ENCODE measurements around the gene B3GALT5.
"Not testable (repeated sequence)": the region's sequence is repeated elsewhere in the genome, so short reads cannot be mapped to it uniquely, and the experiment has no call there.

Gene B3GALT5, protein sequence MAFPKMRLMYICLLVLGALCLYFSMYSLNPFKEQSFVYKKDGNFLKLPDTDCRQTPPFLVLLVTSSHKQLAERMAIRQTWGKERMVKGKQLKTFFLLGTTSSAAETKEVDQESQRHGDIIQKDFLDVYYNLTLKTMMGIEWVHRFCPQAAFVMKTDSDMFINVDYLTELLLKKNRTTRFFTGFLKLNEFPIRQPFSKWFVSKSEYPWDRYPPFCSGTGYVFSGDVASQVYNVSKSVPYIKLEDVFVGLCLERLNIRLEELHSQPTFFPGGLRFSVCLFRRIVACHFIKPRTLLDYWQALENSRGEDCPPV

GRCh38 chr21:39612233-39613040, at the start of gene B3GALT5:
Gene B3GALT5 (plus strand): TSS chr21:39612940. CDS start chr21:39660560, 47,620 bp downstream.
- no peak for DNase-seq

DNA sequence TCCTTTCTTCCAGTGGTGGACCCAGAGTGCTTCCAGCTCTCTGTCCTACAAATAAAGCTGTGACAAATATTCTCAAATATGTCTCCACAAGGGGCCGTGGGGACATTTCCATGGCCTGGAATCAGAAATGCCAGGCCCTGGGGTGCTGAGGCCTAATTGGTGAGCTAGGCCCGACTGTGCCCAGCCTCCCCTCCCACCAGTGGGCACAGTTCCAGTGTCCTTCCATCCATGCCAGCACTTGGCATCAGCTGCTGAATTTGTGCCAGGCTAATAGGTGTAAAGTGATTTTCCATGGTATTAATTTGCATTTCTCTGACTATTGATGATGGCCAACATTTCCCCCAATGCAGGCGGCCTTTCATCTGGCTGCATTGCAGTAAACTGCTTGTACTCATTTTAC, 48.5 kb upstream of the B3GALT5 start:
- DNase-seq, result no peak

- no peak for DNase-seq
These were observed 45.4 kb upstream of the B3GALT5 start for GRCh38 chr21:39567180-39567972.

- DNase-seq, result no peak
These were observed 44.4 kb upstream of the B3GALT5 start for GRCh38 chr21:39568361-39568760.

DNA sequence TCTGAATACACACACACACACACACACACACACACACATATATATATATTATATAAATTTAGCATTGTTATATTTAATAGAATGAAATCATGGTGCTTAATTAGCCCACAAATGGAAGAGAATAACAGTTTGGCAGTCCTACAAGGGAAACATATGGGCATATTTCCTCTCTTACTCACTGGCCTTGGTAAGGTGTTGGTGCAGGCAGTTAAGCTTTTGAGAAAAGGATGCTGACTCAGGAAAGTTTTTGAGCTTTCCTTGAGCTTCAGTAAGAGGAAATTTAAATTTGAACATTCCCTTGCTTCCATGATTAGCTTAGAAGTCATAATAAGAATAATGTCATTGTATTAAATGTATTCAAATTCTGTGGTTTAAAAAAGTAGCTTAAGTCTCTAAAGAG, 37.0 kb upstream of the B3GALT5 start:
- DNase-seq, result no peak

- DNase-seq, result no peak
These were observed 36.1 kb upstream of the B3GALT5 start for GRCh38 chr21:39576518-39577128.

DNA sequence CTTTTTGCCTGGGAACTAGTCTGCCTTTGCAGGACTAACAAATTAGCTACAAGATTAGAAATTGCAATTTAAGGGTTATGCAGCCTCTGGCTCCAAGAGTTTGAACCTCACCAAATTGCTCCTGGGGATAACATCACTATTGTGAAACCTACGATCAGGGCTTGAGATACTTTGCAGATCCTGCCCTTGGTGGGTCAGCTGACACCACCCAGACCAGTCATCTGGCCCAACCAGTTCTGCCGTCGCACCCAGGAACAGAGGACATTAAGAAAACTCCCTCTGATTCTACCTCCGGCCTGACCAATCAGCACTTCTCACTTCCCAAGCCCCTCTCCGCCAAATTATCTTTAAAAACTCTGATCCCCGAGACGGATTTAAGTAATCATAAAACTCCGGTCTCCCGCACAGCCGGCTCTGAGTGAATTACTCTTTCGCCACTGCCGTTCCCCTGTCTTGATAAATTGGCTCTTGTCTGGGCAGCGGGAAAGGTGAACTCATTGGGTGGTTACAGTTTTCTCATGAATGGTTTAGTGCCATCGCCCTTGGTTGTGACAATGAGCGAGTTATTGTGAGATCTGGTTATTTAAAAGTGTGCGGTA, 32.9 kb upstream of the B3GALT5 start:
- no peak for DNase-seq

GRCh38 chr21:39580744-39581143, 32.0 kb upstream of the B3GALT5 start:
- DNase-seq, result no peak

- no peak for DNase-seq
These were observed 31.3 kb upstream of the B3GALT5 start for GRCh38 chr21:39581414-39581813.

- no peak for DNase-seq
These were observed 30.0 kb upstream of the B3GALT5 start for GRCh38 chr21:39582749-39583148.

DNA sequence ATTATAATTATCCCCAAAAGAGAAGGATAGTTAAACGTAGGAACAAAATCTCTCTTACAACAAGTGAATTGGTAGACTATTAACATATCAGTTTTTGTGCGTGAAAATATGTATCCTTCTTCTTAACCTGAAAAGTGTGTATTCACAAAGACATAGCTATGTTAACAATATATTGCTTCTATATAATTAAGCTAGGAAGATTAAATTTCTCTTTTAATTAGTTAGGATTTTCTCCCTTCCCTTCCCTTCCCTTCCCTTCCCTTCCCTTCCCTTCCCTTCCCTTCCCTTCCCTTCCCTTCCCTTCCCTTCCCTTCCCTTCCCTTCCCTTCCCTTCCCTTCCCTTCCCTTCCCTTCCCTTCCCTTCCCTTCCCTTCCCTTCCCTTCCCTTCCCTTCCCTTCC, 29.2 kb upstream of the B3GALT5 start:
- not testable (repeated sequence) for DNase-seq

DNA sequence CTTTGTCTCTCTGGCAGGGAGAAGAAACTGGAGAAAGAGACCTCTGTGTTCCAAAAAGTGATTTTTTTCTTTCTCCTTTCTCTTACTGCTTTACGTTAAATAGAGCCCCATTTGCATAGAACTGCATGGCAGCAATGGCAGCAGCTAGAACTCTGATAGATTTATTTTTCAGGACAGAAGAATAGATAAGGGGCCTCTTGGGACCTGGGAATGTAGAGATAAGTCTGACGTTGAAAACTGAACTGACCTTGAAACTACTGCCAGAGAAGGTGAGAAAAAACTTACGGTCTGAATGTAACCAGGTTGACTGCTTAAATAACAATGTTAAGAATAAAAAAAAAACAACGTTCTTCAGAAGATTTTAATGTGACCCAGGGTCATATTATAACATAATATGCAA, 25.4 kb upstream of the B3GALT5 start:
- DNase-seq, result no peak

DNA sequence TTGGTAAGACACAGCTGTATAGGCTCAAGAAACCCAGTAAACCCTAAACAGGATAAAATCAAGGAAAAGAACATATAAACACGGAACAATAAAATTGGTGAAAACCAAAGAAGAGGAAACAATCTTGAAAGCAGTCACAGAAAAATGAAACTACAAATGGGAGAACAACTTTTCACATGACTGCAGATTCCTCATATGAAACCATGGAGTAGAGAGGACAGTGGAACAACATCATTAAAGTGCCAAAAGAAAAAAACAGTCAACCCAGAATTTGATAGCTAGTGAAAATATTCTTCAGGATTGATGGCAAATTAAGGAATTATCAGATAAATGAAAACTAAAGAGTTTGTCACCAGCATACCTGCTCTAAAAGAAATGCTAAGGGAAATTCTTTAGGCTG, 23.9 kb upstream of the B3GALT5 start:
- DNase-seq, result no peak

GRCh38 chr21:39593522-39593921, 19.2 kb upstream of the B3GALT5 start:
- no peak for DNase-seq

- DNase-seq, result no peak
These were observed 17.3 kb upstream of the B3GALT5 start for GRCh38 chr21:39595465-39595864.

DNA sequence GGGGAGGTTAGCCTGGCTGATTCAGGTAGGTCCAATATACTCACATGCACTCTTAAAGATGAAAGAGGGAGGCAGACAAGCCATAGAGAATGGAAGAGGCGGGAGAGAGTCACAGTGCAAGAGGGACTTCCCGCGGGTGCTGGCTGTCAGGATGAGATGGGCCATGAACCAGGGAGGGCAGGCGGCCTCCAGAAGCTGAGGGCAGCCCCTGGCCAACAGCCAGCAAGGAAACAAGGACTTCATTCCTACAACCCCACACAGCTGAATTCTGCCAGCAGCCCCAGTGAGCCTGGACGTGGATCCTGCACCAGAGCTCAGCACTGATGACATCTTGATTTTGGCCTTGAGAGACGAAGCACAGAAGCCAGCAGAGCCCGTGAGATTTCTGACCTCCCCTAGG, 15.1 kb upstream of the B3GALT5 start:
- DNase-seq, result no peak

DNA sequence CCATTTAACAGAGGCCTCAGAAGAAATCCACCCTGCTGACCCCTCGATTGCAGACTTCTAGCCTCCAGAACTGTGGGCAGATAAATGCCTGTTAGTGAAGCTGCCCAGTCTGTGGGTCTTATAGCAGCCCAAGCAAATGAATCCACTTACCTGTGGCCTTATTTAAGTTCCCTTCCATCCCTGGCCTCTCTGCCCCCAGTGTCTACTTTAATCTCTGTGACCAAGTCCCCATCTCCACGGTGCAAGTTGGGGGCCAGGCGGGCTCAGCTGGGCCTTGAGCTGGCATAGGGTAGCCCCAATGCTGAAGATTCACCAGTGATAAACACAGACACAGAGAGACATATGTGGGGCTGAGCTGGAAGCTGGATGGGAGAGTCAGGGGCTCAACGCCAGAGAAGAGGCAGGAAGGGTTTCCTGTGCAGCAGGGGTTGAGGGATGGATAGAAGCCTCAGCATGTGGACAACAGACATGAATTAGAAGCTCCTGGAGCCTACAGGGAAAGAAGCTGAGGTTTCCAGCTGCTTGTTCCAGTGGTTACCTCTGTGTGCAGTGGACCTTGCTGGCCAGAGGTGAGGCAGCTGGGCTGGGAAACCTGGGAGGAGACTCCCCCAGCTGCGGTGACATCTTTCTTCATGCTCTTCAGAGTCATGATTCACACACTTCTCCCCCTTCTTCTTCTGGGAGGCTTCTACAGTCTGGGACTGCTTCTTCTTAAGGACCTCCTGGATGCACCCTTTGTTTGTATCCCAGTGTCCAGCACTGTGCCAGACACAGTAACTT, 13.4 kb upstream of the B3GALT5 start:
- no peak for DNase-seq

GRCh38 chr21:39601187-39601928, 11.4 kb upstream of the B3GALT5 start:
- DNase-seq, result no peak

DNA sequence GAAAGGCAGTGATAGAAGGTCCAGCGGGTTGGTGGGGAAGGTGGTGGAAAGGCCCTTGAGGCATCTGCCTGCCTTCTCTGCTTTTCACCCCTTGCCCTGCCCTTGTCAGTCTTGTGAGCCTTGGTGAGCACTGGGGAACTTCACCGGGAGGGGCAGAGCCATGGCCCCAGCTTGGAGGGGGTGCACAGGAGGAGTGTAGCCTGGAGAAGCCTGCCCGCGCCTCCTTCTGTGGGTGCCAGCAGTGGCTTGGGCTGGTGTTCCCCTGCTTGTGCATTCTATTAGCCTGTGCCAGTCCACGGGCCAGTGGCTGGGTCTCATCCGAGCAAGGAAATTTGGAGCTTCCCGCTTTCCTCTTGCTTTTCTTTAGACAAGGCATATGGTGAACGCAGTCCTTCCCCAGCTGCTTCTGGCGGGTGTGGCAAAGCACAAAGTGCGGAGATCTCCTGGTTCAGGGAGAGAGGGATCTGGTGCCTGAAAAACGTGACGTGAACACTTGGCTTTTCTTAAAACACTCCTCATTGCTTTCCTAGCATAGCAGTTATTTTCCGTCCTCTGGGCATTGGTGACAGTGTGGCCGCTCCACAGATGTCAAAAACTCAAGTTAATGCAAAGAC, 10.6 kb upstream of the B3GALT5 start:
- no peak for DNase-seq

- no peak for DNase-seq
These were observed 9.9 kb upstream of the B3GALT5 start for GRCh38 chr21:39602793-39603192.

GRCh38 chr21:39604951-39605350, 7.8 kb upstream of the B3GALT5 start:
- no peak for DNase-seq

All from CD4-positive, alpha-beta T cell treated with Interleukin-17A for 1 hour (primary cell).